H4 (cell line): ENCODE results near the gene FDX2. TPM values are rescaled to one million over a fixed set of nuclear protein-coding genes. Genes with fewer than 3 reads are reported as not detected.

ENCODE experiments used
- DNase-seq: peaks from one replicate; pipeline ENCODE4 v3.0.0-alpha.2; 2015; ENCODE audit warnings: low spot score
- total RNA-seq: library from RNA; depleted of rRNA; stranded (reverse); fragments of >200 nt; shearing (Covaris generic); gene quantifications from 2 replicates; pipeline ENCODE4 v1.2.3, GENCODE V29; 2014

FDX2 gene
- total RNA-seq, 1 experiment from 2014 or later = 23.6 TPM

DNA sequence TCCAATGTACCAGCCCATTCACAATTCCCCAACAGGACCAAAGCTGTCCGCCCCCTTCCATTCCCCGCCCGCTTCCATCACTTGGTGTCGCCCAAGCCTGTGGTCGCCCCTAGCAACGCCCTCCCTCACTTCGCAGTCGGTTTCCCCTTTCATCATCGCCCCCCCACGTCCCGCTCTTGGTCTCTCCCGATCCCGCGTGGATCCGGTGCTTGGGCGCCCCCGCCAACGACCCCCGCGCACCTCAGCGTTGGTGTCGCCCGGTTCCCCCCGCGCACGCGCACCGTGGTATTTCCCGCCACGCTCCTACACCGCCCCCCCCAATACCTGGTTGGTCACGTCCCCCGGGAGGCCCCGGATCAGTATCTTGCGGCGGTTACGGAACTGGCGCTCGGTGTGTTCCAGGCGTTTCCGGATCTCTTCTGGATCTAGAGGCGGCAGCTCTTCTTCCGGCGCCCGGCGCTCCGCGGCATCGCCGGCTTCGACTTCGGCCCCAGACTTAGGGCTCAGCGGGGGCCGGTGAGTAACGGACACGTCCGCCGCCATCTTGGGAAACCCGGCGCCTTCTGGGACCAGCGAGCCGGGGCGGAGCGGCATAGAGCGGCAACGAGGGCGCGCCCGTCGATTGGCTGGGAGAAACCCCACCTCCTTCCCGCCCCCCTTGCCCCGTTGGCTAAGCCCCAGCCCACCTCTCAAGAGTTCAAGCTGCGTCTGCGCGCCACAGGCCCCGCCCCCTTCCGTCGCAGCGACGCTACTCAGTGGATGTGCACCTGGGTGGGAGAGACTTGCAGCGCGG is 17.3 kb upstream of the FDX2 start, which contains the start of gene RAVER1:
Gene RAVER1 (minus strand): TSS at position 565 of the 793 bp plus-strand sequence. CDS start 22 bp downstream, at position 543.
- peak; percentile 96 for DNase-seq

DNA sequence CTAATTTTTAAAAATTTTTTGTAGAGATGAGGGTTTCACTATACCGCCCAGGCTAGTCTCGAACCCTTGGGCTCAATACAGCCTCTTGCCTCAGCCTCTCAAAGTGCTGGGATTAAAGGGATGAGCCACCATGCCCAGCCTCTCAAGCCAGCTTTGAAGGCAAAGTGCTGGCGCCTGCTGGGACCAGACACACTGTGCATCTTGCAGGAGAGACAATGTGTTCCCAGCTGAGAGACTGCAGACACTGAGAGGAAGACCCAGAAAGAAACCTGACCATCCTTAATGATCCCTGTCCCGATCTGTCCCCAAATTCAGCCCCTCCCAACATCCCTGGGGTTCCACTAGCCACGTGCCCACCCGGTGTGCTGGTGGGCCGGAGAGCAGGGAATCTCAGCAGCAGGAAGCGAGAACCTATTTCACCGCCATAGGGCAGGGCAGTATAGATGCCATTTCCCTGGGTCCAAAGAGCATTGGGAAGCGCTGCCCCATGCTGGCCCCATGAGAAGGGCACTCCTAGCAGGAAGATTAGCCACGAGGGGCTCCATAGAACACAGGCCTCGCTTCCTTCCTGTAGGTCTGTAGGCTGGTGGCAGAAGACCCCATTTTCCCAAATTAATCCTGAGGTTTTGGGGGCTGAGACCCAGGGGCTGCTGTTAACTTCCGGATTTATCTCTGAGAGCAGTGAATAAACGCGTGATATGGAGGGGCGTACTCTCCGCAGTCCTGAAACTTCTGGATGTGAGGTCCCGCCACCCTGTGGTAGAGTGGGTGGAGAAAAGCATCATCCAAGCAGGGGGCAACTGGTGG is 16.5 kb upstream of the FDX2 start:
- DNase-seq = no peak

DNA sequence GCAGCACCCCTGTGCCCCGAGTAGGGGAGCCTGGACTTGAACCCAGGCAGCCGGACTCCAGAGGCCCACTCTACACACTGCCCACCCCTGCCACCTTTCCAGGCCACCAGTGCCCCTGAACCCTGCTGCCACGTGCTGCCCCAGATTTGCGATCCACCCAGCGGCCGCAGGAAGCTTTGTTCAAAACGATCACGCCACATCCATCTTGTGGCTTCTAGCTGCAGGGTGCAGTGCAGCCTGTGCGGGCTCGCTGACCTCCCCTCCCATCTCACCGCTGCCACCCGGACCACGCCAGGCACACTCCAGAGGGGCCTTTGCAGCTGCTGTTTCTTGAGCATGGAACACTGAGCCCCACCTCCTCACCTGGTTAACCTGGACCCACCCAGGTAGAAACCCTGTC is 13.7 kb upstream of the FDX2 start:
- no peak for DNase-seq

- DNase-seq = no peak
These were observed 13.0 kb upstream of the FDX2 start for GRCh38 chr19:10328558-10329429.

- no peak for DNase-seq
These were observed 12.0 kb upstream of the FDX2 start for GRCh38 chr19:10327793-10328192.

GRCh38 chr19:10325732-10326131 is 9.9 kb upstream of the FDX2 start:
- no peak for DNase-seq

DNA sequence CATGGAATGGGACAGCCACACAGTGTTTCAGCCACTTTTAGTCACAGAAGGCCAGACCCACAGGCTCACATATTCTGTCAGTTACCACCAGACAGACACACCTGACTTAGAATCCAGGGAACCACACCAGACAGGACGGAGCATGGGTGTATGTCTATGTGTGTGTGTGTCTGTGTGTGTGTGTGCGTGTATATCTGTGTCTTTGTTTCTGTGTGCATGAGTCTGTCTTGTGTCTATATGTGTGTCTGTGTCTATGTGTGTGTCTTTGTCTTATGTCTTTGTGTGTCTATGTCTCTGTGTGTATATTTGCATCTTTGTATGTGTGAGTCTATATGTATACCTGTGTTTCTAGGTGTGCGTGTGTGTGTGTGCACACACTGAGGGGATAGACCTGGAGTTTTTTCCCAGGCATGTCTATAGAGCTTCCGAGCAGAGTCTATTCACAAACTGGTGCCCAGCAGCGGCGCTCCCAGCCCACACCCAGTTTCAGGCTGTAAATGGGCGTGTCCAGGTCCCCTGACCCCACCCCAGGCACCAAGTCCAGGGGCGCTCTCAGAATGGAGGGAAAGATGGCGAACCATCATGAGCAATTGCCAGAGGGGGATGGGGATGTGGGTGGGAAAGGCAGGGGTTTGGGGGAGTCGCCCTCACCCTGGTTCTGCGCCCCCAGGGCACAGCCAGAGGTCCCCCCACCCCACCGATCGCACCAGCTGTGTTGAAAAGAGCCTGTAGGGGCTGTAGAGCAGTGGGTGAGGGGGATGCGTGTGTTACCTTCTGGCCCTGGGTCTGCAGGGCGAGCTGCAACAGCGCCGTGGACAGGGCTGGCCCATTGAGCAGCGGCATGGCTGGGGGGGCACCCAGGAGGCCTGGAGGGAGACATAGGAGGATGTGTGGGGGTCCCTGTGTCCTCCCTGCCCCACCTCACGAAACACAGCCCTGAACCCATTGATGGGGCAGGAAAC is 6.3 kb upstream of the FDX2 start:
- no peak for DNase-seq

- DNase-seq = no peak
These were observed 5.6 kb upstream of the FDX2 start for GRCh38 chr19:10321417-10321797.

- no peak for DNase-seq
These were observed 5.0 kb upstream of the FDX2 start for GRCh38 chr19:10320602-10321416.

DNA sequence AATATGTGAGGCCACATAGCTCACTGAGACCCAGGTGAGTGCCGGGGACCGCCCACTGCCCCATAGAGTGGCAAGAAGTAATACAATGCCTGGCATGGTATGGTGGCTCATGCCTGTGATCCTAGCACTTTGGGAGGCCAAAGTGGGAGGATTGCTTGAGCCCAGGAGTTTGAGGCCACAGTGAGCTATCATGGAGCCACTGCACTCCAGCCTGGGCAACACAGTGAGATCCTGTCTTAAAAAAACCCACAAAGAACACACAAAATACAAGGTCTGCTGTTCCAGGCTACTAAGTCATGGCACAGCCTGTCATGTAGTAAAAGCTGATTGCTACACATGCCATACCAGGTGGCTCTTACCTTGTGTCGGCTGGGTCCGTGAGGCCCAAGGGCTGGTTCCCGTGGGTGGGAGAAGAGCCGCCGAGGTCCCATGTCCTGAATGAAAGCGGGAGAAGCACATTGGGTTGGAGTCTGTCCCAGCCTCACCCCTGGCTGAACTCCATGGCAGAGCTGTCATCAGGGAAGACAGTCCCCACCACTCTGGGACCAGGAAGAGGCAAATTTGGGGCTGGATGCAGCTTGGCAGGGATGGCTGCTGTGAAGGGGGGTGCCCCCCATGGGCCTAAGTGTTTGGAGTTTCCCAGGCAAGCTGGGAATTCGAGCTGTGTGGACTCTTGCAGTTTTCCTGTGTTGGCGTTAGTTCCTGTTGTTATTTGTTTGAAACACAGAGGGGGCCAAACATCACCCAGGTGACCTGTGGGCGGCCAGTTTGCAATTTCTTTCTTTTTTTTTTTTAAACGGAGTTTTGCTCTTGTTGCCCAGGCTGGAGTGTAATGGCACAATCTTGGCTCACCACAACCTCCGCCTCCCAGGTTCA is 3.2 kb upstream of the FDX2 start:
- DNase-seq = no peak

DNA sequence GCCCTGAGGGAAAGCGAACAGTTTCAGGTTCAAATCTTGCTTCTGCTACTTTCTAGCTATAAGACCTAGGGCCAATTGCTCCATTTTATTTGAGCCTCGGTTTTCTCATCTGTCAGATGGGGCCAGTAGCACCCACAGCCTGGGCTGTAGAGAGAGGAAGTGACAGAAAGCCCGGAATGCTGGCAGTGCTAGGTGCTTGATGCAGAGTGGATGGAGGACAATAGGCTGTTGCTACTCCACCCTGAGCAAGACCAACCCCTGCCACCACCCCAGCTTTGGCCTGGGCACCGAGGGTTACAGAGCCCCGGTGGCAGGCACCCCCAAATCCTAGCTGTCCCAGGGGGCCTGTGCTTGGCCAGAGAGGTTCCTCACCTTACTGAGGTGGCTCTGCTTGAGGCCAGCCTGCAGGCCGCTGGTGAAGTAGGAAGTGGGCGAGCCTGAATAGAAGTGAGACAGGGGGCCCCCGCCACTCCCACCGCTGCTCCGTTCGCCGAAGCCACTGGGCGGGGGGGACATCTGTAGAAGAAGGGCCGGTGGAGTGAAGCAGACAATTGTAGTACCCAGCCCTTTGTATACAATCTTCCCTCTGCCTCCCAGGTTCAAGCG is 2.1 kb upstream of the FDX2 start:
- DNase-seq = no peak

- no peak for DNase-seq
These were observed 1.4 kb upstream of the FDX2 start for GRCh38 chr19:10317045-10317856.

DNA sequence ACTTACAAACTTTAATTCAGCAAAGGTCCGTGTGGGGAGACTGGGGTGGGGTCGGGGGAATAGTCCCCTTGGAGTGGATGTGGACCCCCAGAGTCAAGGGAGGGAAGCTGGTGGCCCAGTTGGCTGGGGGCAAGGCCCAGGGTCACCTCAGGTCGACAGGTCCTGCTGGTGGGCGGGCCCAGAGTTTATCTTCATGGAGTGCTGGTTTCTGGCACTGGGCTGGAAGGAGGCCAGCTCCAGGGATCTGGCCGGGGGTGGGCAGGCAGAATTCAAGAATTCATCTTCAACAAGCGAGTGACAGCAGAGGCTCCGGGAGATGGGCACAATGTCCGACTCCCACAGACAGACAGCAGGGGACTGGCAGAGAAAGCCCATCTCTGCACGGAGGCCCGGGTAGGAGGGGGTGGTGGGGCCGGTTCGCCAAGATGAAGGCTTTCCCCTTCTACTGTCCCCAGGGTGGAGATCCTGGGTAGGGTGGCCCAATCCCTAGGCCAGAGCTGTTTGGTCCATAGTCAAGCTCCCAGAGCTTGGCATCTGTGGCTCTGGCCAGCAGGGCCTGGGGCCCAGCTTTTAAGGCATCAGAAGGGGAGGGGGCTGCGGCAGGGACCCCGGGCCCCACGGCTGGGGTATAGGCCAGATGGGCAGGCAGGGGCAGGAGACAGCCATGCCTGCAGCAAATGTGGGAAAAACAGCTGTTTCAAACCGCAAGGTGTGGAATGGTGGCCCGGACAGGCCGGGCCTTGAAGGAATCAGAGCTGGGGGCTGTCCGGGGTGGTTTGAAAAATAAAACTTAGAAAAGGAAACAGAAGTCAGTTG is 622 bp upstream of the FDX2 start:
- DNase-seq = no peak

GRCh38 chr19:10309423-10309822 is 6.4 kb downstream of the FDX2 start, which contains the start of gene ZGLP1:
ZGLP1 (minus strand) TSS chr19:10309815.
- no peak for DNase-seq

DNA sequence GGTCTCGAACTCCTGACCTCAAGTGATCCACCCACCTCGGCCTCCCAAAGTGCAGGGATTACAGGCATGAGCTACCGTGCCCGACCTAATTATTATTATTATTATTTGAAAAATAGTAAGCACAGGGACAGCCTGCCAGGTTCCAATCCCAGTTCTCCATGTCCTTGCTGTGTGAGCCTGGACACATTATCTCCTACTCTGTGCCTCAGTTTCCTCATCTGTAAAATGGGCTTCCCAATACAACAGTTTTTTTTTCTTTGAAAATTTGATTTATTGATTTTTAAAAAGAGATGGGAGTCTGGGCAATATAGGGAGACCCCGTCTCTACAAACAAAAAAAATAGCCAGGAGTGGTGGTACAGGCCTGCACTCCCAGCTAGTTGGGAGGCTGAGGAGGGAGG is 9.5 kb downstream of the FDX2 start:
- no peak for DNase-seq

- no peak for DNase-seq
These were observed 10.5 kb downstream of the FDX2 start for GRCh38 chr19:10305139-10305806.
